Choroid plexus epithelial cell (primary cell): ENCODE results near the gene LRRC23.

Experiments used
- DNase-seq: peaks from one replicate; pipeline ENCODE4 v3.0.0-alpha.2; 2010; ENCODE audit warnings: low read depth
- H3K4me3 ChIP-seq: 2 replicates; pipeline ENCODE4 v1.5.1; 2011; ENCODE audit warnings: low read depth, mild to moderate bottlenecking, control low read depth, low read length, moderate library complexity
- CTCF ChIP-seq: conservative IDR thresholded peaks from 2 replicates; pipeline ENCODE4 v1.5.1; 2011; ENCODE audit warnings: low read depth, mild to moderate bottlenecking, control low read depth, inconsistent platforms, low read length, moderate library complexity

LRRC23 gene

GRCh38 chr12:6941782-6942181 lies 37.2 kb downstream of the LRRC23 start:
- no peak overlapping the region for H3K4me3 ChIP-seq
- no peak for TF ChIP-seq CTCF
- DNase-seq, result no peak

GRCh38 chr12:6942331-6942665 lies 37.7 kb downstream of the LRRC23 start:
- no peak for DNase-seq
- TF ChIP-seq CTCF, result no peak
- H3K4me3 ChIP-seq, result no peak overlapping the region

- DNase-seq, result peak; percentile 98
- H3K4me3 ChIP-seq, result peak overlapping the region; percentile 86
- no peak for TF ChIP-seq CTCF
These were observed 38.7 kb downstream of the LRRC23 start for GRCh38 chr12:6943389-6943721.

GRCh38 chr12:6943722-6944380 lies 39.2 kb downstream of the LRRC23 start, which contains the start of the genes C12orf57 and RNU7-1:
TSS of gene C12orf57 (plus strand) at chr12:6944022. CDS start at chr12:6944122, 100 bp downstream.
TSS of gene RNU7-1 (plus strand) at chr12:6943816.
- no peak for TF ChIP-seq CTCF
- H3K4me3 ChIP-seq, result peak within 1 kb of the TSS; percentile 86
- peak; percentile 89 for DNase-seq

DNA sequence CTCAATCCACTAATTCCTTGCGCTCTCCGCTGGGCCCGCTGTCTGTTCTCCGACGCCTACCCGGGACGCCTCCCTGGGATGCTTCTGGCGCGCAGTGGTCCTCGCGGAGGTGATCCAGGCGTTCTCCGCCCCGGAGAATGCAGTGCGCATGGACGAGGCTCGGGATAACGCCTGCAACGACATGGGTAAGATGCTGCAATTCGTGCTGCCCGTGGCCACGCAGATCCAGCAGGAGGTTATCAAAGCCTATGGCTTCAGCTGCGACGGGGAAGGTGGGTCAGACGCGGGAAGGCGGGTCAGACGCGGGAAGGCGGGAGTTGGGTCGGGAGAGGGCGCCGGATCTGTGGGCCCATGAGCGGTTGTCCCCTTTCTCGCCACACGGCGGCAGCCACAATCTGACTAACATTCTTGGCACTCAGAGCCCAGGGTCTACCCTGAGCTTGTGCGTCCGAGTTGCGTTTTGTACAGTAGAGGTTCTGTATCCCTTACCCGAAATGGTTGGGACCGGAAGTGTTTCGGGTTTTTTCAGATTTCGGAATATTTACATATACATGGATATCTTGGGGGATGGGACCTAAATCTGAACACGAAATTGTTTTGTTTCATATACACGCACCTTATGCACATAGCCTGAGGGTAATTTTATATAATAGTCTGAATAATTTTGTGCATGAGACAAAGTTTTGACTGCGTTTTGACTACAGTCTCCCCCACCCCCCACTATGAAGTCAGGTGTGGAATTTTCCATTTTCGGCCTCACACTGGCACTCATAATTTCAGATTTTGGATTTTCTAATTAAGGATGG lies 40.0 kb downstream of the LRRC23 start:
- peak; percentile 86 for TF ChIP-seq CTCF
- peak overlapping the region; percentile 86 for H3K4me3 ChIP-seq
- peak; percentile 94 for DNase-seq

DNA sequence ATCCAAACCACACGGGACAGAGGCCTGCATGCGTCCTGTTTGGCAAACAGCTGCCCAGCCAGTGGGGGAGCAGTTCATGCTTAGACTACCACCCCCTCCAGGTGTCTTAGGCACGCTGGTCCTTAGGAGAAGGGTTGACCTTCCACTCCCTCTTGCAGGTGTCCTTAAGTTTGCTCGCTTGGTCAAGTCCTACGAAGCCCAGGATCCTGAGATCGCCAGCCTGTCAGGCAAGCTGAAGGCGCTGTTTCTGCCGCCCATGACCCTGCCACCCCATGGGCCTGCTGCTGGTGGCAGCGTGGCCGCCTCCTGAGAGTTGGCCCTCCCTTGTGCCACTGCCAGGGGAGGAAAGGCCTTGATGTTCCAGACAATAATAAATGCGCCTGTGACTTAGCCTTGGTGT lies 41.0 kb downstream of the LRRC23 start:
- TF ChIP-seq CTCF, result no peak
- no peak overlapping the region for H3K4me3 ChIP-seq
- no peak for DNase-seq
